Urothelium cell line (cell line): ENCODE results near the gene SMAD3.

Experiments
- DNase-seq: peaks from one replicate; pipeline ENCODE4 v3.0.0; 2011; ENCODE audit warnings: low spot score, mixed read lengths
- FAIRE-seq: peaks from 2 replicates; lab custom pipeline; 2011; peaks lifted over from hg19 to GRCh38; lab: Jason Lieb, UNC

The SMAD3 gene

DNA sequence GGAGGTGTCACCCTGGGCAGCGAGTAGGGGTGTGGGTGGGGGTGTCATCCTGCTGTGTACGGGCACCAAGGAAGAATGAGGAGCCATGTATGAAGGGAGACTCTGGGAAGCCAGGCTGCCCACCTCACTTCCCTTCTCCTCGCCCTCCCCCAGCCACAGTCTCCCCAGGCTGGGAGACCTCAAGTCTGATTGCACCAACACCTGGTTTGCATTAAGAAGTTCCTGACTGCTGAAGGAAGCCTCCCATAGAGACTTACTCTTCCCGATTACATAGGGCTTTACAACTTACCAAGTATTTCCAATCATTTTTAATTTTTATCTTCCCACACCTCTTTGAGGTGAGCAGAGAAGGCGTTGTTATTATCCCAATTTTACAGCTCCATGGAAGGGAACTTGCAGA is 29.5 kb upstream of the SMAD3 start:
- DNase-seq = no peak
- no peak for FAIRE-seq

DNA sequence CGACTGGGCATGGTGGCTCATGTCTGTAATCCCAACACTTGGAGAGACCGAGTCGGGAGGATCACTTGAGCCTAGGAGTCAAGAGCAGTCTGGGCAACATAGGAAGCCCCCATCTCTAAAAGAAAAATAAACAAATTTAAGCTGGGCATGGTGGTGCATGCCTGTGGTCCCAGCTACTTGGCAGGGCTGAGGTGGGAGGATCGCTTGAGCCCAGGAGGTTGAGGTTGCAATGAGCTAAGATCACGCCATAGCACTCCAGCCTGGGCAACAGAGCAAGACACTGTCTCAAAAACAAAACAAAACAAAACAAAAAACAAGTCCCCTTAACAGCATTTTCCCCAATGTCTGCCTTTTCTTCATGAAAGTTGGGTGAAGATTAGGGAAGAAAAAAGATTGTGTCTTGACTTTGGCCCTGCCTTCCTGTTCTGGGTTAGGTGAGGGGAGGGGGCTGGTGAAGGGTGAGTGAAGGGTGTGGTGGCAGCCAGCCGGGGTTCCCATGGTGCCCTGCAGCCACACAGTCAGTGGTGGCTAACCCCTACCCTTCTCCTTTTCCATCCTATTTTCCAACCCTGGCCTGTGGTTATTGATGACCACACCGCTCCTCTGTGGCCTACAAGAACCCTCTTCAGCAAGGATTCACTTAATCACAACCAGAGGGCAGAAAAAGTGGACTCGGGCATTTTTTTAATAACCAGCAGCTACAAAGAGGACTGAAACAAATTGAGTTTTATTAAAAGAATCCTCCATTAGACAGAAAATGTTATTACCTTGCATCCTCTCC is 28.4 kb upstream of the SMAD3 start:
- FAIRE-seq (no peak), DNase-seq (no peak)

DNA sequence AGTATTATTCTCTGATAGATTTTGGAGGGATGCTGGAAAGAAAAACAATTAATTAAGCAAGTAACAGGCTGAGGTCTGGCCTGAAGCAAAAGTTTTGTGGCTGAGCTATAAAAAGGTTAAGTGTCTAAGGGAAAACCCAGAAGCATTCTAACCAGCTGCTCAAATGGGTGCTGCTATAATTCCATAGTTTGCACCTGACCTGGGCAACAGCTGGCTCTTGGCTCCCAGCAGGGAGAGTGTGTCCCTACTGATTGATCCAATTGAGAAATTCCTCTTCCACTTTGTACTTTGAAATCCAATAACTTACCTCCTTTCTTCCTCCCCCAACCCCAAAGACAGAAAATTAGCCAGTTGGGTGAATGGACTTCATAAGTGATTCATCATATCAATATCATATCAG is 27.7 kb upstream of the SMAD3 start:
- FAIRE-seq = no peak
- no peak for DNase-seq

DNA sequence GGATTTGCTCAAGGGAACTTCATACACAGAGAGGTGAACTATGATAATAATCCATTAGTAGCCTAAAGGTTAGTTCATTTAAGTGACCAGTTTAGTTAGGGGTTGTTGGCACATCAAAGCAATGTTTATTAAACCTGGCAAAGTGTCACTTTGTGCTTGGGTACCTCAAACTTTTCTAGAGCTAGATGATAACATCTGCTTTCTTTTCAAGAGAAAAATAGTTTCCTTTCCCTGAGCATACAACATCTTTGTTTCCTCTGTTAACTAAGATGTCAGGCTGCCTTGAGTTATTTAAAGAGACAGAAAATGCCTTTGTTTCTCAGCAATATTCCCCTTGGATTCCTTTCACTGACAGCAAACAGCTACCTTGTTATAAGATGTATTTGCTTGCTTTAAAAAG is 26.7 kb upstream of the SMAD3 start:
- FAIRE-seq = no peak
- DNase-seq = no peak

DNA sequence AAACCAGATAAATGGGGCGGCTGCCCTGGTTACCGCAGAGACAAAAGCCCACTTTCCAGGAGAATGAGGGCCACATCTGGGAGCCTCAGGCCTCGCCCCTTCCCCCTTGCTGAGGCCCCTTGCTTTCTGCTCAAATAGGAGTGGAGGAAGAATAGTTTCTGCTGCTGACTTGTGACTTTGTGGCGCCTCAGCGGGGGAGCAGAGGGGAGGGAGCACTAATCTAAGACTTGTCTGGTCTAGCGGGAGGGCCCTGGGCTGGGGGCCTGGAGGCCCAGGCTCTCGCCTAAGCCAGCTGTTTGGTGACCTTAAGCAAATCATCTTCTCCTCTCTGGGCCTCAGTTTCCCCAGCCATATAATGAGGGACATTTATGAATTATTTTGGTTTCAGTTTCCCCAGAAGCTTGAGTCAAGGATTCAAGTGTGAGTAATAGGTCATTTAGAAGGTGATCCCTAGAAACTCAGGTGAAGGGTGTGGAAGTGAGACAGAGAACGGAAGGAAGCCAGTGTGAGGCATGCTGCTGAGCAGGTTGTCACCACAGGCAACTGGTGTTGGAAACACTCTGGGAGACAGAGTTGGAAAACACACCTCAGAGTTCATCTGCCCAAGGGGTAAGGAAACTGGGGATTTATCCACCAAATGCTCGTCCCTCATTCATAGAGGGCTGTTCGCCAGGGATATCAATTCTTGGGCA is 25.9 kb upstream of the SMAD3 start:
- DNase-seq (no peak), FAIRE-seq (no peak)

DNA sequence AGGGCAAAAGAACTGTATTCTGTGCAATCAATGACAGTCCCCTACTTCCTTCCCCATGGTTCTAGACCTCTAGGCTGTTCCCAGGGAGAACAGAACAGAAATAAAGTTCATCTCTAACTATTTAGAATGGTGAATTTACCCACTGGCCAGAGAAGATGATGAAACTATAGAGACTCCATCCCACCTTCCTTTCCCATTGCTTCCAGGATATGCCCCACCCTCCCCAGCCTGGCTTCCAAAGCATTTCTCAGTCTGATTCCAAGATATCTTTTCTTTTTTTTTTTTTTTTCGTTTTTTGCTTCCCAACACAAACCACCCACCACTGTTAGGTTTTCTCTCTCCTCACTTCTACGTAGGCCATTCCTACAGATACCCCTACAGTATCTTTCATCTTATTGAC is 25.1 kb upstream of the SMAD3 start:
- no peak for DNase-seq
- no peak for FAIRE-seq

DNA sequence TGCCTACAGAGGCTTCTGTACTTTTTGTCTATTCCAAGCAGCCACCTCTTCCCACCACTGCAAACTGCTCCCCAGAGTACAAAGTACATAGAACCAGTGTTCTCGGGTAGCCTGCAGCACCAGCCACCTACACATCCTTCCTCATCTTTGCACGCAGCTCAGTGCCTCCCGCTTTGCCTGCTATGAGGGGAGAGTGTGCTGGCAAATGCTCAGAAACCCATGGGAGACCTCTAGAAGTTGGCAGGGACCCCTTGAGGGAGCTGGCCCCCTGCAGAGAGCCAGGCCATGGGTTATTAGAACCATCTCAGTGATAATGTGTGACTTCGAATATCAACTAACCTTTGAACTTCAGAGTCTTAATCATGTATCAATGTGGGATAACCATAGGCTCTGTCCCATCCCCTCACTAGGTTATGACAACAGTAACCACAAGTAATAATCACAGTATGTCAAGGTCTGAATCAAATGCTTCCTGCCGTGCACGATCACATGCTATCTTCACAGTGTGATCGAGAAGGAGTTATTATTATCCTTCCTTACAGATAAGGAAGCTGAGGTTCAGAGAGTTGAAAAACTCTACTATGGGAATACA is 22.8 kb upstream of the SMAD3 start:
- DNase-seq (no peak), FAIRE-seq (no peak)

DNA sequence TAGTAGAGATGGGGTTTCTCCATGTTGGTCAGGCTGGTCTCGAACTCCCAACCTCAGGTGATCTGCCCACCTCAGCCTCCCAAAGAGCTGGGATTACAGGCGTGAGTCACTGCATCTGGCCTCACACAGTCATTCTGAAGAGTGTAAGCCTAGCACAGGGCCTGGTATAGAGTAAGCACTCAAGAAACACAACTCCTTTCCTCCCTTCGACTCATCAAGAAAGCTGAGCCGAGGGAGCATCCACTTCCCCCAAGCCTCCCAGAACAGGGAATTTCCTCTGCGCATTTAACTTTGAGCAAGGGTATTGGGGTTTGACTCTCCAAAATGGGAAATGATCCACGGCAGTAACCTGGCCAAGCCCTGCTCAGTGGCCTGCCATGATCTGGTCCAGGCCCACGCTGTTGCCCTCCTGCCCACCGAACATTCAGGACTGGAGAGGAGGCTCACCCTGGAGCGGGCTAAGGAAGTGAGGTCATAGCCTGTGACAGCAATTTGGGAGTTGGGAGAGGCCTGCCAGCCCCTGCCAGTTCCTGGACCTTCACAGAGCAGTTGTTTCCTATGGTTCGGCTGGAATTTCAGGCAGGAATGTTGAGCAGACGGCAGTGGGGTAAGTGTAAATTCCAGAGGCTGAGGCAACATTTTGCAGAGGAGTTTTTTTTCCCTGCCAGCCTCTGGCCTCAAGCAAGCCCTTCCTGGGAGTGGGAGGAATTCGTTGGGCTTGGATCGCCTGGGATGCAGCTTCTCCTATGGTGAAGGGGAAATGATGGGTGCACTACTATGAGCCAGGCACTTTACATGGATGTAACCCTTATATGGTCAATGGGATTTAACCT is 21.2 kb upstream of the SMAD3 start:
- DNase-seq (peak; percentile 87), FAIRE-seq (peak; percentile 86)

DNA sequence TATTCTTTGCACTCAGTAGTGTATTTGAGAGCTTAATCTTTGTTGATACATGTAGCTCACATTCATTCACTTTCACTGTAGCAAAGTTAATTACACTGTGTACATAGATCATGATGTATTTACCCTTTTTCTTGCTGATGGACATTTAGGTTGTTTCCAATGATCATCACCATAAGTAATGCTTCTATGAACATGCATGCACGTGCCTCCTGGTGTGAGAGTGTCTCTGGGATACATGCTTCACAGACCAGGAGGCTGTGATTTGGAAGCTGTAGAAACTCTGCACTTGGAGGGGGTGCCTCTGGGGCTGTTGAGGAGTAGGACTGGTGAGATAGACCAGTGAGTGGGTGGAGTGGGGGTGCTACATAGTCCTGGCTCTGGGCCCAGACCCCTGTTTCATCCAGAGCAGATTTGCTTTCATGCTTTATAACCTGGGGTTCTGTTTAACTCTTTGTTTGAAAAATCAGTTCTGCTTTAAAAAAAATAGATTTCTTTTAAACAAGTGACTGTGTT is 18.2 kb upstream of the SMAD3 start:
- DNase-seq (no peak), FAIRE-seq (no peak)

DNA sequence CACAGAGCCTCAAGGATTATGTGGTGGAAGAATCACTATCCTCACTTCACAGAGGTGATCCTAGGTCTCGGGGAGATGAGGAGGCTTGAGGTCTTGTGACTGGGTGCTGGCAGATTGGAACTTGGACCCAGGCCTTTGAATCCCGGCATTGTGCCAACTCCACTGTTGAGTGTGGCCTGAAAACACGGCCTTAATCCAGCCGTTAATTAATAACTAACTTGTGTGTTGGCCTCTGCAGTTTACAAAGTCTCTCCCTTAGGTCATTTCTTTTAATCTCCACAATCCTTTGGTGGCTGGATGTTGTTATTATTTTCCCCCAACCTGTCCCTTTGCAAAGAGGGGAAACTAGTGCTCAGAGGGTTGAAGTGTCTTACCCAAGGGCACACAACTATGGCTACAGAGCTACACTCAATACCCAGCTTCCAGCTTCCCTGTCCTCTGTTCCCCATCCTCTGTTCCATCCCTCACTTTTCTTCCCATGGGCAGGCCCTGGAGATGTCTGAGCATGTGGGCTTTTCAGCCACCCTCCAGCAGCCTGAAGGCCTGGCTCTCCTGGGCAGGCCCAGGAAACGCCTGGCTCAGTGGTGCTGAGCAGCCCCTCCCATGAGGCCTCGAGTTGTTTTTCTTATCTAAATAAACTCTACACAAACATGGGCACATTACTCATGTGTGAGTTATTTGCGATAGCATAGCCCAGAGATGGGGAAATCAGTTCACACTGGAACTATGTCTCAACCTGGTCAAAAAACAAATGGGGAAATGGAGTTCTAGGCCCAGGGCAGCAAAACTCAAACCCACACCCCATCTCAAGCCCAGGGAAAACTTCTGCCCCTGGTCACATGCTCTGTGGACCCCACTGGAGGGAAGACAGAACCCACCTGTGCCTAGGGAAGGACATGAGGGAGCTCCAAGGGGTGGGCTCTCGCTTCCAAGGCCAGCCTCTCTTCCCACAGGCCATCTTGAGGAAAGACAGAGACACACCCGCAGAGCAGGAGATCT is 16.8 kb upstream of the SMAD3 start:
- peak; percentile 60 for DNase-seq
- no peak for FAIRE-seq

DNA sequence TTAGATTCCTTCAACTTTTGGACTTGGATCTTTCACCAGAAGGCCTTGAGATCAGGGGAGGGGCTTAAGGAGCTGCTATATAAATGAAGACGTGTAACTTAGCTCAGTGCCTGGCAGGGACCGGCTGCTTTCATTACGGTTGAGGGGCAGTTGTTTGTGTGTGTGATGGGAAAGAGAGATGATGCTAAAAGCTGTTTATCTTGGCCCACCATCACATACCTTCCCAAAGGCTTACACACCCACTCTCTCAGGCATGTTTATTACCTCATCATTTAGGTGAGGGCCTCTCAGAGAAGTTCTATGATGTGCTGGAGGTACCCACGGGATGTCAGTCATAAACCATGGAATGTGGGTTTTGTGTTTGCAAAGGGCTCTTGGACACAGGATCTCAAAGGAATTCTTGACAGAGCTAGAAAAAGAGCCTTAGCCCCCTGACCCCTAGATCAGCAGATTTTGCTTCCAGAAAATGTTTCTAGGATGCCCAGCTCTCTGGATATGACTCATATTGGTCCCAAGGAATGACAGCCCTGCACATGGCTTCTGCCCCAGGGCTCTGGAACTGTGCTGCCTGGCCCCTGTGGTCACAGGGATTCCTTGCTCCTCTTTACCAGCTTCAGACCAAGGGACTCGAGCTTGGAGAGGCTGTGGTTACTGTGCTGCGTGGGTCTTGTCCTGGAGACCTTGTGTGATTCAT is 15.9 kb upstream of the SMAD3 start:
- no peak for FAIRE-seq
- peak; percentile 81 for DNase-seq

DNA sequence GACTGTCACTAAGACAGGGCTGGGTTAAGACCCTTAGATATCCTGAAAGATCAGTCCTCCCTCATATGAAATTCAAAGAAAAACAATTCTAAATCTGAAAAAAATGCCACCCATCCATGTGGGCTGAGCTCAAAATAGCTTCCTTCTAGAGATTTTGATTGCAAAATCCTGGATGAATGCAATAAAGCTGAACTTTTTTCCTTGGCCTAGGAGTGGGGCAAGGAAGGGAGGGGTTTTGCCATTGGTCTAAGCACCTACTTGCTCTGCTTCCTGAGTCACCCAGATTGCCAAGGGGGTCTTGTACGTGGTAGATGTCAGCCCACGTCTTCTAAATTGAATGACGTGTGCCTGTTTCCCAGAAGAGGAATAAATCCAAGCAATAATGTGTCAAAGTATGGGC is 15.3 kb upstream of the SMAD3 start:
- no peak for FAIRE-seq

DNA sequence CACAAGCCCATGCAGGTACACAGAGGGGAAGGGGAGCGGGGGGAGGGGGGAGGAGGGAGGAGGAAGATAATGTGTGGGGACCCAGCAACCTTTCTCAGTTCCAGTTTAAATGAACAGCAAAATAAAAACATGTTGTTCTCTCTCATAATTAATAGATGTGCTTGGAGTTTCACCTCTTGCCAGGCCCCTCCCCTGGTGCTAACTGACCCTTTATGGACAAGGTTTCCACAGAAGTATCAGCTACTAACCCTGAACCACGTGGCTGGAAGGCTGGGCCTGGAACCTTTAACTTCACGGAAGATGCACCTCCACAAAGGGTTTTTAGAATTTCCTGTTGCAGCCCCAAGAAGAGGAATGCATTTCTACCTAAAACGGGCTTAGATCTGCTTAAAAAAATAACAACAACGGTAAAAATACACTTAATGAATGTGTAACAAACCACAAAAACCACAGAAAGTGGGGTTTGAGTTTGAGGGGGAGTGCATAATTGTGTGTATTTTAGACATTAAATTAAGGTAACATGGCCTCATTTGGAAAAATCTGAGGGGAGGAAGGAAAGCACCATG is 14.8 kb upstream of the SMAD3 start:
- DNase-seq = no peak
- FAIRE-seq = no peak

More for the DNA sequence above, 15.3 kb upstream of the SMAD3 start:
- no peak for DNase-seq

DNA sequence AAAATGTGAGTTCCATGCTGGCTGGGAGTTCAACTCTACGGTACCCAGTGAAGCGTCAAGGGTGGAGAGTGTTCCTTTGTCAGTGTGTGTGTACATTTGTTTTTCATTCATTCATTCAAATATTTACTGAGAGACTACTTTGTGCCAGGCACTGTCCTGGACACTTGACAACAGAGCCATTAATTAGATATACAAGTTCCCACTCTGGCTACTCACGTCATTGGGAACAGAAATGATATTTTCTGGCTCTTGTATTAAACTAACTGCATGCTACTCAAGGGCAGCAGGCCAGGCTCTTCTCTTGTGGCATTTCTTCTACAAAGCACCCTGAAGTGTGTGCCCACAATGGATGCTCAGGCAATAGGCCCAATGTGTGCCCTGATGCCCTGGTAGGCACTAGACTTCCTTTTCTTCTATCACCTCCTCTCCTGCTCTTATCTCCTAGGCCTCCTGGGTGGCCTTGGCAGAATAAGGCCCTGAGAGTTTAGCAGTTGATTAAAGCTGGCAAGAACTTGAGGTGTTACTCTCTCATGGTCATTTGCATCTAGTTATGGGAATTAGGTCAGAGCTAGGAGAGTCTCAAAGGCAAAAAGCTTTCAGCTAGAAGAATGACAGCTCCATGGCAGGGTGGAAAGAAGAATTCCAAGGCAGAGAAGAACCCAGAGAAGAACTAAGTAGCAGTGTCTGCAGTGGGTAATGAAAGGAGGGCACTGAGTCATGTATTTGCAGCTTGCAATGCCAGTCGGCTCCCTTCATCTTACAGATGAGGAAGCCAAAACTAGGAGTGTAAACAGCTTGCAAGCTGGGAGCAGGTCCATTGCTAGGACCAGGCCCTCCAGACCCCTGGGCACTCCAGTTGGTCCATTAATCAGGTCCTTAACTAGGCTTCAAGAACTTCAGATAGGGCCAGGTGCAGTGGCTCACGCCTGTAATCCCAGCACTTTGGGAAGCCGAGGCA is 14.0 kb upstream of the SMAD3 start:
- FAIRE-seq (no peak), DNase-seq (no peak)

DNA sequence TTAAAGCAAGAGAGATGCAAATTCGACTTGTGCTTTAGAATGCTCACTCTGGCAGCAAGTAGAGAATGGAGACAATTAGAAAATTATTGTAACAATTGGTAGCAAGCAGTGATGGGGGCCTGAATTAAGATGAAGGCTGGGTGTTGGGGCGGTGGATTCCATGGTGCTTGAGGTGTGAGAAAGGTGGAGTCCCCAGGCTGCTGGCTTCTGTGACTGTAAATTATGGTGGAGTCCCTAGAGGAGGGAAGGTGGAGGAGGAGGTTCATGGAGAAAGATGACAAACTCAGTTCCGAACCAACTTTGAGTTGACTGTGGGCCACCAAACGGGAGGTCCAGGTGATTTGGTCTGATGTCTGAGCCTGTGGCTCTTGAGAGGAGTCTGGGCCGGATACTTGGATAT is 10.7 kb upstream of the SMAD3 start:
- DNase-seq = no peak
- FAIRE-seq = no peak

DNA sequence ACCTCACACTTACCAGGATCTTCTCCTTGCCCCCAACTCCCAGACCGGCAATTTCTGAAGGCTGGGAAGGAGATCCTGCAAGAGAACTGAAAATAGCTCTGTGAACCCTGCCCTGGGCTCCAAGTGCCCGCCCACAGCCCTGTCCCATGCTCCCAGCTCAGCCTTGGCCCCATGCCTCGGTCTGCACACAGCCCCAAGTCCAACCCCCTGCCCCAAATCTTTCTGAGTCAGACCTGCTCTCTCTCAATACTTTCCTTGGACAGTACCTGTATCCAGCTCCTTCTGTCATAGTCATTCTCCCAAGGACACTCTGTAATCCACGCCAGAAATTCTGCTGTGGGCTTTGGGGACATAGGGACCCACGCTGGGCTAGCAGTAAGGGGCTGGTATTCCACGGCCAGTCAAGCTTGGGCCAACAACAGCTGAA is 6.3 kb upstream of the SMAD3 start:
- FAIRE-seq (no peak), DNase-seq (no peak)

DNA sequence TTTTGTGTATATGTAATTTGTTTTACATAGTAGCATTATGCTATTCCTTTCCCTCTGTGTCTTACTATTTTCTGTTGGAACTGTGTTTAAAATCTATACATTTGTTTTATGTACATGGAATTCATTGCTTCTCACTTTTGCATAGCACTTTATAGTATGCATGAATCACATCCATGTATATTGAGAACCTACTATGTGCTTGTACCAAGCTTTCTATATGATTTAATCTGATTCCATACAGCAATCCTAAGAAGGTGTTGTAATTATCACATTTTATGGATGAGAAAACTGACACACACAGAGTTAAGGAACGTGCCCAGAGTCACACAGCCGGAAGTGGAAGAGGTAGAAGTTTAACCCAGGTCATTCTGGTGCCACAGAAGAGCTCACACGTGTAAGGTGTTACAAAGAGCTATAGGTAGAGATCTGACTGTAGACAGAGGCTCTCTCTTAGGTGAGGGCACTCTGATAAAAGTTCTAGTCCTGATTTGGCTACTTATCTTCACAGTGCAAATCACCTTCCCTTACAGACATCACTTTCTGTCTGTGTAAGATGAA is 3.5 kb upstream of the SMAD3 start:
- FAIRE-seq (no peak), DNase-seq (no peak)
